Measurements from ENCODE around the gene SHH.

DNA sequence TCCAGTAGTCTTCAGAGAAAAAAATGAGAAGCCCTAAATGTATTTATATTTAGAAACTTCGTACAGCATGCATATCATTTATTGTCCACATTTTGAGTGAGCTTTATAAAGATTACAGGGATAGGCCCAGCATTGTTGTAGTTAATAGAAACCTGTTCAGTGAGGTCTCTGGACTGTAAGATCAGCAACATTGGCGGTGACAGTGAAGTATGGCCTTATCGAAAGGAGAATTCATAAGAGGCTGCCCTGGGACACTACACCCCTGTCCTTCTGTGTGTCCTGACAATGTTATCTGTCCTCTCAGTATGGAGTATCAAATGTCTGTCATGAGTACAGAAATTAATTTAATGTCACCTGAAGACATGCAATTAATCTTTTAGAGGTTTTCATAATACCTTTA, 57.2 kb downstream of the SHH start:
- TF ChIP-seq, protein P1, sequence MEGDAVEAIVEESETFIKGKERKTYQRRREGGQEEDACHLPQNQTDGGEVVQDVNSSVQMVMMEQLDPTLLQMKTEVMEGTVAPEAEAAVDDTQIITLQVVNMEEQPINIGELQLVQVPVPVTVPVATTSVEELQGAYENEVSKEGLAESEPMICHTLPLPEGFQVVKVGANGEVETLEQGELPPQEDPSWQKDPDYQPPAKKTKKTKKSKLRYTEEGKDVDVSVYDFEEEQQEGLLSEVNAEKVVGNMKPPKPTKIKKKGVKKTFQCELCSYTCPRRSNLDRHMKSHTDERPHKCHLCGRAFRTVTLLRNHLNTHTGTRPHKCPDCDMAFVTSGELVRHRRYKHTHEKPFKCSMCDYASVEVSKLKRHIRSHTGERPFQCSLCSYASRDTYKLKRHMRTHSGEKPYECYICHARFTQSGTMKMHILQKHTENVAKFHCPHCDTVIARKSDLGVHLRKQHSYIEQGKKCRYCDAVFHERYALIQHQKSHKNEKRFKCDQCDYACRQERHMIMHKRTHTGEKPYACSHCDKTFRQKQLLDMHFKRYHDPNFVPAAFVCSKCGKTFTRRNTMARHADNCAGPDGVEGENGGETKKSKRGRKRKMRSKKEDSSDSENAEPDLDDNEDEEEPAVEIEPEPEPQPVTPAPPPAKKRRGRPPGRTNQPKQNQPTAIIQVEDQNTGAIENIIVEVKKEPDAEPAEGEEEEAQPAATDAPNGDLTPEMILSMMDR (IDR thresholded peaks at IDR 0.05) = no peak
- no peak for TF ChIP-seq POLR2A (IDR thresholded peaks at IDR 0.05)
- TF ChIP-seq EP300 (IDR thresholded peaks at IDR 0.05) = no peak

Data from tibial nerve (tissue), 4 donors.